Activated CD8-positive, alpha-beta memory T cell treated with anti-CD3 and anti-CD28 coated beads, Interleukin-2, amount 50 U/mL, for 1 hour (primary cell): ENCODE results near the gene ACTN4.
A peak's percentile ranks its signal among the peaks of the same experiment; 100 is the strongest.
"Not testable (repeated sequence)": the region's sequence is repeated elsewhere in the genome, so short reads cannot be mapped to it uniquely, and the experiment has no call there.

Source experiments
- DNase-seq: peaks from one replicate; pipeline ENCODE4 v3.0.0-alpha.2; 2020; ENCODE audit errors: extremely low read depth

Gene ACTN4

DNA sequence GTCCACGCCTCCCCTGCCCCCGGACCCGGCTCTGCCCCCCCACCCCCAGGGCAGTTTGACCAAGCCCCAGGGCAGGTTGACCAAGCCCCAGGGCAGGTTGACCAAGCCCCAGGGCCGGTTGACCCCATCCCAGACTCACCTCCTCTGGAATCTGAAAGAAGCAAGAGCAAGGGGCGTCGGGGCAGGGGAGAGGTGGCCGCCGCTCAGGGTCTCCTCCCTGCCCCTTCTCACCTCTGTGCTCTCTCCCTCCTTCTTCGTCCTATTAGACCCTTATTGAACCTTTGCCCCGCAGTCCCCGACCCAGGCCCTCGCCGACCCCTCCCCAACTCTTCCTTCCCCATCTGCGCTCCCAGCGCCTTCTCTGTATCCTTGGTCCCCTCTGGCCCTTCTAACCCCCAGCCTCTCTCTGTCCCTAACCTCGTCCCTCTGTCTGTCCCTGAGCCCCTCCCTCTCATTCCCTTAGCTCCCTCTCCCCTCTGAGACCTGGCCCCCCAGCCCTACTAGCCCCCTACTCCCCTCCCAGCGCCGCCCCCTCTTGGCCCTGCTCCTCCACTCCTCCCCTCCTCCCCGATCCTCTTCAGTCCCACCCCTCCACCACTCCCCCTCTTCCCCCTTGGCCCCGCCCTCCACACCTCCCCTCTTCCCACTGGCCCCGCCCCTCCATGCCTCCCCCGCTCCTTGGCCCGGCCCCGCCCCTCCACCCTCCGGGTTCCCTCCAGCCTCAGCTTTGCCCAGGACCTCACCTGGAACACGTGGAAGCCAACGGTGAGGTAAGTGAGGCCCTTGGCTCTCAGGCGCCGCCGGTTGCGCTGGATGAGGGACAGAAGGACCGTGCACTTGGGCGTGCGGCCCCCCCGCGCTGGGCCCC lies 89.2 kb downstream of the ACTN4 start:
- peak; percentile 39 for DNase-seq

DNA sequence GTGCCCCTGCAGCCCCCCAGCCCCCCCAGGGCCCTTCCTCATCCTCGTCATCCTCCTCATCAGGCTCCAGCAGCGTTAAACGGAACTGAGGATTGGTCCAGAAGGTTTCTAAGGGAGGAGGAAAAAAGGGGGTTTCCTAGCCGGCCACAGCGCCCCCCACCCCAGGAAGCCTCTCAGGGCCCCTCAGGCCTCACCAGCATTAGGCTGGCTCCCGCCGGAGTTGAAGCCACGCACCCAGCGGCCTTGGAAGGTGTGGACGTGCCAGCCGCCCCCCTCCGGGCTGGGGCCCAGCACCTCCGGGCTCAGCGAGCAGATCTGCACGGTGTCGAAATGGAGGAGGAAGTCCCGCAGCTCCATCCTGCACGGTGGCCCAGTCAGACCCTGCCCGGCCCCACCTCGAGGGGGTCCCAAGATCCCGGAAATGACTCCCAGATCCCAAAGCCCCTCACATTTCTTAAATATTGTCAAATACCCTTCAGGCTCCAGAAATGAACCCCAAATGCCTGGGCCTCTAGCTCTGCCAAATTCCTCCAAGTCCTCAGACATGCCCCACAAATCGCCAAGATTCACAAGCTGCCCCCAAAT lies 89.9 kb downstream of the ACTN4 start:
- no peak for DNase-seq

DNA sequence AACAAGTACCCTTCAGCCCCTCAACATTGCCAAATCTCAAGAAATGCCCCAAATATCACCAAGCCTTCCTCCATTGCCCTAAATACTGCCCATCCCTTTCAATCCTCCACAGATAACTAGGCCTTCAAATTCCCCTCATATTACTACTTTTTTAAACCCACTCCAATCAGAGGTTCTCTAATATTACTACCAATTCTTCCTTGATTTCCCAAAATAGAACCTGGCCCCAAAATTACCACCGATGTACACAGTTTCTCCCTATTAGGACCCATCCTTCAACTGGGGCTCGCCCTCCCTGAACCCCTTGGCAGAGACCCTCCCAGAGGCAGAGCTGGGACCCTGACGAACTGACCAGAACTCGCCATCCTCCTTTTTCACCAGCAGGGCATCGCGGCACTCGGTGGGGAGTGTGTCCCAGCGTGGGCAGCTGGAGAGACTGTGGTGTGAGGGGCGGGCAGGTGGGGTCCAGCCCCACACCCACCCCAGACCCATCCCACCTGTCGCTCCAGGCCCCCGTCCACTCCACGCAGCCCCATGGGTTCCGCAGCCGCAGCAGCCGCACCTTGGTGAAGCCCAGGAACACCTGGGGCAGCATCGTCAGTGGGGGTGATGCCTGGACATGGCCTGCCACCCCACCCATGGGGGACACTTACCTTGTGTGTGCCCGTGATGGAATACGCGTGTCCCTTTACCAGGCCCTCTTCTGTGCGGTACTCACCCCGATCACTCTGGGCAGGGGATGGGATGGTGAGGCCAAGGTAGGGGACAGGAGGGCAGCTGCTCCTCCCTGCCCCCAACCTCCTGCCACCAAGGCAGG lies 90.7 kb downstream of the ACTN4 start:
- no peak for DNase-seq

DNA sequence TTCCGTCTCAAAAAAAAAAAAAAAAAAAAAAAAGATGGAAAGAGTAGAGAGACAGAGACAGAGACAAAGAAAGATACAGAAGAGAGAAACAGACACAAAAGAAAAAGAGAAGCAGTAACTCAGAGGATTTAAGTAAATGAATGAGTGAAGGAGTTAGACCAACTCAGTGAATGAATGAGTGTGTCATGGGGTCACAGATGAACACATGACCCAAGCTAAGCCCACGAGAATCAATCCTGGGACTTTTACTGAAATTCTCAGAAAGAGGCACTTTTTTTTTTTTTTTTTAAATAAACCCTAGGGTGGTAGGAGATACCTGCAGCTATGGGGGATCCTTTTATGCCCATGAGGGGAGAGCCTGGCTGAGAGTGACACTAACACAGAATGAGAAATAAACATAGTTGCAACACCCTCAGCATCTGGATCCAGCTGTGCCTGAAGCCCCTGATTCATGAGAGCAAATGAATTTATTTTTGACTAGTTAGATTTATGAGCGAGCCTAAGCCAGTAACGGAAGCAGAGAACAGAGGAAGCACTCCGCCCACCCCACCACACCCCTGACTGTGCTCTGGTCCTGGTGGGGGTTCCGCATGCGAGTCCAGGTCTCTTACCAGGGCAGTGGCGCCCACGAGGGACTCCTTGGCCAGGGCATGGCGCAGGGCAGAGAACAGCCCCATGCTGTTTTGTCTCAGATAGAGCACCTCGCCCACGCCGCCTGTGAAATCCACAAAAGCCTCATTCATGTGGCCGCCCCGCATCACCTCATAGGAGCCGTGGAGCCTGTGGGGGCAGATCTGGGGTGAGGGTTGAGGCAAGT lies 92.2 kb downstream of the ACTN4 start:
- DNase-seq: no peak

DNA sequence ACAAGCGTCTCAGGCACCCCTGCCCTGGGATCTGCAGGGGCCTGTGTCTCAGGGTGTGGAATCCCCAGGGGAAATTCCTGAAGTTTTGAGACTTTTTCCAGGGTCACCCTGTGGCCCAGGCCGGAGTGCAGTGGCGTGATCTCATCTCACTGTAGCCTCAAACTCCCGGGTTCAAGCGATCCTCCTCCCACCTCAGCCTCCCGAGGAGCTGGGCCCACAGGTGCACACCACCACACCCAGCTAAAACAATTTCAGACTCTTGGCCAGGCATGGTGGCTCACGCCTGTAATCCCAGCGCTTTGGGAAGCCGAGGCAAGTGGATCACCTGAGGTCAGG lies 92.8 kb downstream of the ACTN4 start:
- no peak for DNase-seq

DNA sequence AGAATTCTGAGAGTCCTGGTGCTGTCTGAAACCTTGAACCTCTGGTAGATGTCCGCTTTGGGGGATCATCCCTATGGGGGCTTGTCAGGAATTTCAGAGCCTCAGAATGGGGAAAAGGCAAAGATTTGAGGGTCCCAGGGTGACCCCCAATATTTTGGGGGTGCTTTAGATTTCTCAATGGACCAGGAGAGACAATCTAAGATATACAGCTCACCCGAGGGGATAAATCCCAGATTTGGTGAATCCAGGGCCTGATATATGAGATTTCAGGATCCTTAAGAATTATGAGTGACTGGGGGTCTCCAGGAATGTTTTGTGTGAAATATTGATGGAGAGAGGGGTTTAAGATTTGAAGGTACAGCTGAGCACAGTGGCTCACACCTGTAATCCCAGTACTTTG lies 93.5 kb downstream of the ACTN4 start:
- no peak for DNase-seq

DNA sequence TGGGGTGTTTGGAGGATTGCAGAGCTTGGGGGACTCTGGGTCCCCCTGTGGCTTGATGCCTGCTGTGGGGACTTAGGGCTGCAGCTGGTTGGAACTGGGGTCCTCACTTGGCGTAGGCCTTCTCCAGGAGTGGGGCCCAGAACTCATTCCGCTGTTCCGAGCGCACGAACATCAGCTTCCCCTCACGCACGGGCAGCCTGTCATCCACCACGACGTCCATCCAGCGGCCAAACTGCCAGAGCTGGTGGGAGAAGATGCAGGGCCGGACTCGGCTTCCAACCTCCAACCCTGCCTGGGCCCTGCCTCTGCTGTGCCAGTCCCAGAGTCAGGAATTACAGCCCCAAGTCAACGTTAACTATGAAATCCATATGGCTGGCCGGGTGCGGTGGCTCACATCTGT lies 94.2 kb downstream of the ACTN4 start:
- DNase-seq: no peak

DNA sequence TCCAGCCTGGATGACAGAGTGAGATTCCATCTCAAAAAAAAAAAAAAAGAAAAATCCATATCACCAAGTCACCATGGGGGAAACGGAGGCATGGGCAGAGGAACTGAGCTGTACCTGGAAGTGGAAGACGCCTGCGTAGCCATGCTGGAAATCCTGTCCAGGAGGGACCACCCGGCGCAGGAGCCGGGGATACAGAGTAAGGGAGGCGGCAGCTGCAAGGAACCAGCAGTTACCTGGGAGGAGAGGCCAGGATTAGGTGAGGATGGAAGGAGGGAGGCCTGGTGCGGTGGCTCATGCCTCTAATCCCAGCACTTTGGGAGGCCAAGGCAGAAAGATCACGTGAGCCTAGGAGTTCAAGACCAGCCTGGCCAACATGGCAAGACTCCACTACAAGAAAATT lies 94.8 kb downstream of the ACTN4 start:
- DNase-seq: no peak

DNA sequence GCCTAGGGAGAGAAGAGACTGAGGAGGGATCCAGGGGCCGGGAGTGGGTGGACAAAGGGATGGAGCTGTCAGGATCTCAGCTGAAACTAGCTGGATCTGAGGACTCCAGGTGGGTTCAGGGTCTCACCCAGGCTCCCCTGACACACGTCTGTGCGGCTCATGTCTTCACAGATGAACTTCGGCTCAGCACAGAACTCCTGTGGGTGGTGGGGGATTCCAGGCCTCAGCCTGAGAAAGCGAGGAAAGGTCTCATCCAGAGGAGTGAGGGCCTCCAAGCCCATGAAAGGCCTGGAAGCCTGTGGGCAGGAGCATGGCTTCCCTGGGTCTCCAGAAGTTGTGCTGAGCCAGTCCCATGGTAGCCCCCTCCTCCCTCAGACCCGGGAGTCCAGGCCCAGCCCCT lies 95.5 kb downstream of the ACTN4 start:
- DNase-seq: no peak

DNA sequence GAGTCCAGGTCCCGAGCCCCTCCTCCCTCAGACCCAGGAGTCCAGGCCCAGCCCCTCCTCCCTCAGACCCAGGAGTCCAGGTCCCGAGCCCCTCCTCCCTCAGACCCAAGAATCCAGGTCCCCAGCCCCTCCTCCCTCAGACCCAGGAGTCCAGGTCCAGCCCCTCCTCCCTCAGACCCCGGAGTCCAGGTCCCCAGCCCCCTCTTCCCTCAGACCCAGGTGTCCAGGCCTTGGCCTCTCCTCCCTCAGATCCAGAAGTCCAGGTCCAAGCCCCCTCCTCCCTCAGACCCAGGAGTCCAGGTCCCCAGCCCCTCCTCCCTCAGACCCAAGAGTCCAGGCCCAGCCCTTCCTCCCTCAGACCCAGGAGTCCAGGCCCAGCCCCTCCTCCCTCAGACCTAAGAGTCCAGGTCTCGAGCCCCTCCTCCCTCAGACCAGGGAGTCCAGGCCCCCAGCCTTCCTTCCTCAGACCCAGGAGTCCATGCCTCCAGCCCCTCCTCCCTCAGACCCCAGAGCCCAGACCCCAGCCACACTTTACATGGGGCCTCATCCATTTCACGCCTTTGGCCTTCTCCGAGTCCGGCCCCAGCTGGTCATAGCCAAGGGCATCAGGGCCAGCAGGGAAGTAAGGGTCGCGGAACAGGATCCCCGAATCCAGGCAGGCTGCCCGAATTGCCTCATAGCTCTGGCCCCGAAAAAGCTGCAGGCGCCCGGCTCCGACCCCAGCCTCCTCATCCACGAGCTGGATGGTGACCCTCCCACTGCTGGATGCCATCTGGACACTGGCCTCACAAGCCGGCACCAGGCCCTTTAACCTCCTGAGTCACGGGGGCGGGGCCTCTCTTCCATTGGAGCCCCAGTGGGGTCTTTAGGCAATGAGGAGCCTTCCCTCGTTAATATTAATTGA lies 96.2 kb downstream of the ACTN4 start:
- DNase-seq: no peak

DNA sequence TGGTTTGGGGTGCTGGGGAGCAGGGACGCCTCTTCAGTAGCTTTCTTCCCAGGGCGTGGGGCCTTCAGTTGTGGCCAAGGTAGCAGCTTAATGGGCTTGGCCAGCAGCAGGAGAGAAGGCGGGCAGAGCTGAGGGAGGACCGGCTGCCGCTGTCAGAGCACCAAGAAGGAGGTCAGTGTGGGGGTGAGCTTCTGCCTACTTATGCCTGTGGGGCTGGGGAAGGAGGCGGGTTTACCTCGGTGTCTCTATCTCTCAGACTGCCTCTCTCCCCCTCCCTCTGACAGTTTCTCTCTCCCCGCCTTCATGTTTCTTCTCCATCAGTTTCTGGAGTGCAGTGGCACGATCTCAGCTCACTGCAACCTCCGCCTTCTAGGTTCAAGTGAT lies 96.8 kb downstream of the ACTN4 start, which contains the start of gene CAPN12:
Gene CAPN12, minus strand, starts transcription at position 177 of the 384 bp plus-strand sequence. CDS start 309 bp downstream, outside the sequence.
- no peak for DNase-seq

DNA sequence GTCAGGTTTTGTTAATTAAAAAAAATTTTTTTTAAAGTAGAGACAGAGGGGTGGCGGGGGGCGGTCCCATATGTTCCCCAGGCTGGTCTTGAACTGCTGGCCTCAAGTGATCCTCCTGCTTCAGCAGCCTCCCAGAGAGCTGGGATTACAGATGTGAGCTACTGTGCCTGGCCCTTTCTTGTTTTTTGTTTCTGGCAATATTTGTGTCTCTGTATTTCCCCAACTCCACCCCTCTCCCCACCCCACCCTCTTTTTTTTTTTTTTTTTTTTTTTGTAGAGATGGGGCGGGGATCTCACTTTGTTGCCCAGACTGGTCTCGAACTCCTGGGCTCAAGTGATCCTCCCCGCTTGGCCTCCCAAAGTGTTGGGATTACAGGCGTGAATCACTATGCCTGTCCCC lies 97.4 kb downstream of the ACTN4 start:
- DNase-seq: no peak

DNA sequence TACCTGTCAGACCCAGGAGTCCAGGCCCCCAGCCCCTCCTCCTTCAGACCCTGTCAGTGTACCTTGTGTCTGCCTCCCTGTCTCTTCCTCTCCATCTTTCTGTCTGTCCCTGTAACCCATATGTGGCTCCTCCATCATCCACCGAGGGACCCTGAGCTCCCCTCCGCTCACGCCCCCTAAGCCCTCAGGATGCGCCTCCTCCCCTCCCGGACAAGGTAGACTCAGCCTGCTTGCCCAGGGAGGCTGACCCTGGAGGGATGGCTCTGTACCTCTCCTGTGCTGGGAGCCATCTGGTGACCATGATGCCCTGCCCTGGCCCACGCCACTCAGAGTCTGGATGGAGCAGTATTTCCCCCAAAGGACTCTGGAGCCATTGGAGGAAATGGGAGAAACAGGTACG lies 97.9 kb downstream of the ACTN4 start:
- DNase-seq: no peak

DNA sequence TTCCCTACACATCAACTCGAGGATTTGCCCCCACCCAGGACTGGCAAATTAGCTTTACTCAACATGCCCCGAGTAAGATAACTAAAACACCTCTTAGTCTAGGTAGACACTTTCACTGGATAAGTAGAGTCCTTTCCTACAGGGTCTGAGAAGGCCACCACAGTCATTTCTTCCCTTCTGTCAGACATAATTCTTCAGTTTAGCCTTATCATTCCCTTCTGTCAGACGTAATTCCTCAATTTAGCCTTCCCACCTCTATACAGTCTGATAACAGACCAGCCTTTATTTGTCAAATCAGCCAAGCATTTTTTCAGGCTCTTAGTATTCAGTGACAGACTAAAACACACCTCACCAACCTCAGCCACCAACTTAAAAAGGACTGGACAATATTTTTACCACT lies 106.3 kb downstream of the ACTN4 start:
- DNase-seq: not testable (repeated sequence)

DNA sequence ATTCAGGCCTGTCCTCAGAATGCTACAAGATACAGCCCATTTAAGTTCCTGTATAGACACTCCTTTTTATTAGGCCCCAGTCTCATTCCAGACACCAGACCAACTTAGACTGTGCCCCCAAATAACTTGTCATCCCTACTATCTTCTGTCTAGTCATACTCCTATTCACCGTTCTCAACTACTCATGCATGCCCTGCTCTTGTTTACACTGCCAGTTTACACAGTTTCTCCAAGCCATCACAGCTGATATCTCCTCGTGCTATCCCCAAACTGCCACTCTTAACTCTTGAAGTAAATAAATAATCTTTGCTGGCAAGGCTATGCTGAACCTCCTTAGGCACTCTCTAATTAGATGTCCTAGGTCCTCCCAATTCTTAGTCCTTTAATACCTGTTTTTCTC lies 106.7 kb downstream of the ACTN4 start:
- DNase-seq: not testable (repeated sequence)

DNA sequence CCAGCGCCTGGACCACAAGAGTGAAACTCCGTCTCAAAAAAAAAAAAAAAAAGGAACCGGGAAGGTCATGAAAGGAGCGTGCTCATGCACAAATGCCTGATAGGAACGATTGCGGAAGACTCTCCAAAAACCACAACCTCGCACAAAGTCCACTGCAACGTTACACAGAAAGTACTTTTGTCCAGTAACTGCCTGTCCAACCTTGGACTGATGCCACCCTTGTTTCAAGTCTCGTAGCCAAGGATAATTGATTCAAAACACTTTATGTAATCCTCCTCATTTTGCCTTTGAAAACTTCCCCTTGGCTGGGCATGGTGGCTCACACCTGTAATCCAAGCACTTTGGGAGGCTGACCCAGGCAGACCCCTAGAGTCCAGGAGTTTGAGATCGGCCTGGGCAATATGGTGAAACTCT lies 112.1 kb downstream of the ACTN4 start:
- DNase-seq: no peak

DNA sequence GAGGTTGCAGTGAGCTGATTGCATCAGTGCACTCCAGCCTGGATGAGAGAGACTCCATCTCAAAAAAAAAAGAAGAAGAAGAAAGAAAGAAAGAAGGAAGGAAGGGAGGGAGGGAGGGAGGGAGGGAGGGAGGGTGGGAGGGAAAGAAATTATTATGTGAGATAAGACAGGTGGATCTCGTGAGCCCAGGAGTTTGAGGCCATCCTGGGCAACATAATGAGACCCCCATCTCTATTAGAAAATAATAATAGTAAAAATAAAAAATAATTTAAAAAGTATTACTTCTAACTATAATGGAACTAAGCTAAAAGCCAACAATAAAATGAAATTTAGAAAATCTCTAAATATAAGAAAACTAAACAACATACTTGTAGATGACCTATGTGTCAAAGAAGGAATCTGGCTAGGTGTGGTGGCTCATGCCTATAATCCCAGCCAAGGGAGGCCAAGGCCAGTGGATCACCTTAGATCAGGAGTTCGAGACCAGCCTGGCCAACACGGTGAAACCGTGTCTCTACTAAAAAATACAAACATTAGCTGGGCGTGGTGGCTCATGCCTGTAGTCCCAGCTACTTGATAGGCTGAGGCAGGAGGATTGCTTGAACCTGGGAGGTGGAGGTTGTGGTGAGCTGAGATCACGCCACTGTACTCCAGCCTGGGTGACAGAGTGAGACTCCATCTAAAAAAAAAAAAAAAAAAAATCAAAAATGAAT lies 113.5 kb downstream of the ACTN4 start:
- not testable (repeated sequence) for DNase-seq

DNA sequence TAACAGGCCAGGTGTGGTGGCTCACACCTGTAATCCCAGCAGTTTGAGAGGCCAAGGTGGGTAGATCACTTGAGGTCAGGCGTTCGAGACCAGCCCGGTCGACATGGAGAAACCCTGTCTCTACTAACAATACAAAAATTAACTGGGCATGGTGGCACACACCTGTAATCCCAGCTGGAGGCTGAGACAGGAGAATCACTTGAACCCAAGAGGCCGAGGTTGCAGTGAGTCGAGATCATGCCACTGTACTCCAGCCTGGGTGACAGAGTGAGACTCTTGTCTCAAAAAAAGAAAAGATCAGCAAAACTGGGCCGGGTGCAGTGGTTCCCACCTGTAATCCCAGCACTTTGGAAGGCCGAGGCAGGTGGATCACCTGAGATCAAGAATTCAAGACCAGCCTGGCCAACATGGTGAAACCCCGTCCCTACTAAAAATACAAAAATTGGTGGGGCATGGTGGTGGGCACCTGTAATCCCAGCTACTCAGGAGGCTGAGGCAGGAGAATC lies 114.5 kb downstream of the ACTN4 start:
- DNase-seq: not testable (repeated sequence)

DNA sequence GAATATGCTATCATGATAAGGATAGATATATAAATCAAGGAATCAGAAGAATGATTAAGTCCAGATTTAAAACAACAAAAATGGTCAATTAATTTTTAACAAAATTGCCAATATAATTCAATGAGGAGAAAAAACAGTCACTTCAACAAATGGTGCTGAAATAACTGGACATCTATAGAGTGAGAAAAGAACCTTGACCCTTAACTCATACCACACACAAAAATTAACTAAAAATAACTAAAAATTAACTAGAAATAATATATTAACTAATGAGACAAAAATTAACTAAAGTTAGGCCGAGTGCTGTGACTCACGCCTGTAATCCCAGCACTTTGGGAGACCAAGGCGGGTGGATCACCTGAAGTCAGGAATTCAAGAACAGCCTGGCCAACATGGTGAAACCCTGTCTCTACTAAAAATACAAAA lies 116.4 kb downstream of the ACTN4 start:
- DNase-seq: no peak

DNA sequence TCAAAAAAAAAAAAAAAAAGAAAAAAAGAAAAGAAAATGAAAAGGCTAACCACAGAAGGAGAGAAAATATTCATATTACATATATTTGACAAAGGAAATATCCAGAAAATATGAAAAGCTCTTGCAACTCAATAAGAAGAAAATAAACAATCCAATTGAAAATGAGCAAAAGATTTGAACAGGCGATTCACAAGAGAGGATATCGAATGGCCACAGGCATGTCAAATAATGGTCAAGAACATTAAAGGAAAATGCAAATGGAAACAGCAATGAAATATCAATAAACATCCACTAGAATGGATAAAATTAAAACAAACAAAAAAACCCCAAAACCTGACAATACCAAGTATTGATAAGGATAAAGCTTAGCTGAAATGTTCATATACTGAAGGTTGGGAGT lies 117.8 kb downstream of the ACTN4 start:
- no peak for DNase-seq
